HG02970 (cell line): ENCODE data around the gene NPHP4.
"Not testable (repeated sequence)": the region's sequence is repeated elsewhere in the genome, so short reads cannot be mapped to it uniquely, and the experiment has no call there.

Source experiments
- ATAC-seq: cut with Tn5 transposase; IDR thresholded peaks from one replicate; pipeline ENCODE4 v1.9.1; 2021; ENCODE audit warnings: mild to moderate bottlenecking, moderate library complexity, moderate number of reproducible peaks; ENCODE audit not compliant: unreplicated experiment, low FRiP score

Gene NPHP4

DNA sequence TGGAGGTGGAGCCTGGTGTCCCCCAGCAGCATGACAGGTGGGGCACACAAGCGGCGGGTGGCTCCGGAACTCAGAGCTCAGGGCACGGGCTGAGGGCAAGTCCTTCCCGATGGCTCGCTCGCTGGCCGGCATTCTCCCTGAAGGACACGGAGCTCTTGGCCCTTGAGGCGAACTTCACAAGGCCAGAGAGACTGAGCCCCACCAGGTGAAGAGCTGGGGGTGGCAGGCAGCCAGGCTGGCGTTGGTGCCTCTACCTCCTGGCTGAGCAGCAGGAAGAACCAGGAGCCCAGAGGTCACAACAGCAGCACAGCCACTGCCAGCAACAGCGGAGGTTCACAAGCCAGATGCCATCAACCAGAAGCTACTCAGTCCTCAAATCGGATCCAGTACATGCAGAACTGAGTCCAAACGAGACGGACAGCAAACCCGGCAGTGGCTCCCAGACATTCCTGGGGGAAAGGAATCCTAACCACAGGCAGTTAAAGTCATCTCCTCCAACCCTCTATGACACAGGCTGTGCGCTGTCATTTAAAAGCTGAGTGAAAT, 54.1 kb downstream of the NPHP4 start:
- ATAC-seq: no peak

DNA sequence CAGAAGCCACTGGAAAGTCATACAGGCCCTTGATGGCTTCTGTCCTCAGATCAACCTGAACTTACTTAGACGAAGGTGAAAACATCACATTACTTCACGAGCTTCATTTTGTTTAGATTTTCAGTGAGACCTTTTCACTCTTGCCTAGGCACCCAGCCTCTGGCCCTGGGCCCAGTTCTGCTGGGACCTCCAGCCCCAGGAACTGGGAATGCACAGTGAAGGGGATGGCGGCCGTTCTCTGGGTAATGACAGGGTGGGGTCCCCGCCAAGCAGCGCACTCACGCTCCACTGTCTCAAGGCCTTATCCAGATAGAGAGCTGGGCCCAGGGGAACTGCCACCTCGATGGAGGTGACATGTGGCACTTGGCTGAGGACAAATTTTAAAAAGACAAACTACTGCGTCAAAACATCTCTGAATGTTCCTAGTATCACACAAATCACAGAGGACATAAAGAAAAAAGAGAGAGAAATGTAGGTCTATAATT, 54.8 kb downstream of the NPHP4 start:
- no peak for ATAC-seq

- ATAC-seq: no peak
These were observed 55.4 kb downstream of the NPHP4 start for GRCh38 chr1:5936621-5937372.

GRCh38 chr1:5936126-5936525, 56.1 kb downstream of the NPHP4 start:
- ATAC-seq: no peak

DNA sequence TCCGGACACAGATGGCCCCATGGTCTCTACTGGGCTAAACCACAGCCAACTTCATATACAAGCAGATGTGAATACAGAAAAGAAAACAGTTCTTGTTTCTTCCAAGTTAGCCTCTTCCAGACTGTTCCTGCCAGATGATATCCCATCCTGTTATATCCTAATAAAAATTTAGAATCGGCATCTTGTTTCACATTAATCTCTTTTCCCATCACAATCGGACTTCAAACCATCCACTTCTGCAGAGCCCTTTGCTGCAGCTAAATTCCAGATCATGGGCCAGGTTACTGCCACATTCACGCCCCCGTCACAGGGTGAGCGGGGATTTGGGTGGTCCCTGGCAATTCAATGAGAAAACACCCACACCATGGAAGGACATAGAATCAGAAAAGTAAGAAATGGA, 57.2 kb downstream of the NPHP4 start:
- no peak for ATAC-seq

GRCh38 chr1:5934058-5934884, 58.0 kb downstream of the NPHP4 start:
- no peak for ATAC-seq

DNA sequence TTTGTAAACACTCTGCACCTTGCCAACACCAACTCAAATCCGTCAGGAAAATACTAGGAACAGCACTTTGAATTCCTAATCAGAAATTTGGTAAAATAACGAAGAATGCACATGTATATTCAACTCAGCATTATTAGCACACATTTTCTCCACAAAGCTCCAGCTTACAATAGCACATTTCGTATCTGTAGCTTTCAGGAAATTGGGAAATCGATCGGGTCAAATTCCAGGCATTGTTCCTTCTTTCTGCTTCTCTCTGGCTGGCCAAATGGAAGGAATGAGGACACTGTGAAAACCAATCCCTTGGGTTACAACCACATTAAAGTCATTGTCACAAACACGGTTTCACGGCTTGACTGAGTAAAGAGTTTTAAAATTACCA, 58.6 kb downstream of the NPHP4 start:
- no peak for ATAC-seq

- no peak for ATAC-seq
These were observed 59.2 kb downstream of the NPHP4 start for GRCh38 chr1:5933050-5933449.

- ATAC-seq: no peak
These were observed 63.4 kb downstream of the NPHP4 start for GRCh38 chr1:5928714-5929400.

- ATAC-seq: no peak
These were observed 64.5 kb downstream of the NPHP4 start for GRCh38 chr1:5927506-5928370.

DNA sequence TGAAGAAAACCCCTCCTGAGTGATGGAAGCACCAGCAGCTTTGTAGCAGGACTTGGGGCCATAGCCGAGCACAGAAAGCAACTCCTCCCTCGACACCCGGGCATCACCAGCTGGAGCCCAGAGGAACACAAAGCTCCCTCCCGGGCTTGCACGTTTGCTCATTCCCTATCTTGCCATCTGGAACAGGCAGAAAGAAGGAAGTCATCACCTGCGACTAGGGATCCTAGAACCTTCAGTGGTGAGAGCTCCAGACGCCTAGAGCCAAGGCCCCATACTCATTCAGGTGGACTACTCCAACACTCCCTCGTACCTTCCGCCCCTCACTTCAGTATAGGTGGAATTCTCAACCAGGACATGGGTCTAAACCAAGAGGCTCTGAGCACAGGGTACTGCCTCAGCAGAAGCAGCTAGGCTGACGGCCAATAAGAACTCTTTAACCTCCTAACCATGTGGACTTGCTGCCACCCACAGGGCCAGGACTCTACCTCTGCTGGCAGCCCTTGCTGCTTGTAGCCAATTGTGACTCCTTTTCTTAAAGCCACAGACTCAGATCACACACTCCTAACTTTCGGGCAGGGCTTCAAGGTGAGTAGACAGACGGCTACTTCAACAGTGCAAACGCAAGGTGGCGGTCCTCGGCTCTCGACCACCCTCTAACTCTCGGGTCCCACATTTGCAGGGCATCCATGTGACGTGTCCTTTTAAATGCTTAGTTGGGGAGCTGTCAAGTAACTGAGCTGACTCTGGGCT, 65.4 kb downstream of the NPHP4 start:
- no peak for ATAC-seq

- ATAC-seq: not testable (repeated sequence)
These were observed 69.4 kb downstream of the NPHP4 start for GRCh38 chr1:5922700-5923330.

DNA sequence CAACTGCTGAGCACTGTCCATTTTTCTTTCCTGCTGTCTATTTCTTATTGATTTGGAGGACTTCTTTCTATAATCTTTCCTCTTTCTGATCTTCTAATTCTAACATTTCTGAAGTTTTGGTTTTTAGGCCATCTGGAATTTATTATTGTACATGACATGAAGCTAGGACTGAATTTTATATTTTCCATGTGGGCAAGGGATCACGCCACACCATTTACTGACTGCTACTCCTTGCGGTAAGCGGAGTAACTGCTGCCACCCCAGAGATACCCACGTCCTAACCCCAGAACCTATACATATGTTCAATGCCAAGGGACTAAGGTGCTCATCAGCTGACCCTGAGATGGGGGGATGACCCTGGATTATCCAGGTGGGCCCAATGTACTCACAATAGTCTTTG, 70.6 kb downstream of the NPHP4 start:
- ATAC-seq: no peak

- no peak for ATAC-seq
These were observed 71.1 kb downstream of the NPHP4 start for GRCh38 chr1:5921129-5921528.

DNA sequence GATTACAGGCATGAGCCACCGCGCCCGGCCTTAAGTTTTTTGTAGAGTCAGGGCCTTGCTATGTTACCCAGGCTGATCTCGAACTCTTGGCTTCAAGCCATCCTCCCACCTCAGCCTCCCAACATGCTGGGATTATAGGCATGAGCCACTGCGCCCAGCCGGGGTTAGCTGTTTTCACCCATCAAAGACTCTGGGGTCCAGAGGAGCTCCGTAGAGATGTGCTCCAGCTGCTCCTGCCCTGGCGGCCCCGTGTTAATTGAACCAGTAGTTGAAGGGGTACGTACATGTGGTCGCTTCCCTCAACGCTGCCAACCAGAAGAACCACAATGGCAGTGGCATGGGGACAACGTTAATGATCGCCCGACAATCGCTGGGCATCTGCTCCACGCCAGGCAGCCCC, 72.0 kb downstream of the NPHP4 start:
- ATAC-seq: no peak

DNA sequence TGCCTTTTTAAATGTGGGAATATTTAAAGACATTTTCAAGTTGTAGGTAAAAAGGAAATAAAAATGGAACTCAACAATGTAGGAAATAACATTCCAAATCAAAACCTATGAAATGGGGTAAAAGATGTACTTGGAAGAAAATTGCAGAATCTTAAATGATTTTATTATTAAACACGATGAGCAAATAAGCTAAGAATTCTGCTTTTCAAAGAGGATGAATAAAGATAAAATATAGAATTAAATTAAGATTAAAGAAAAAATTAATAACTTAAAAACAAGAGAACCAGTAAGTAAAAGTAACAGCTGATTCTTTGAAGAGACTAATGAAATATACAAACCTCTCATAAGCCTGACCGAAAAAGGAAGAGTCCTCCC, 74.0 kb downstream of the NPHP4 start:
- no peak for ATAC-seq

- ATAC-seq: no peak
These were observed 74.5 kb downstream of the NPHP4 start for GRCh38 chr1:5917591-5918274.

DNA sequence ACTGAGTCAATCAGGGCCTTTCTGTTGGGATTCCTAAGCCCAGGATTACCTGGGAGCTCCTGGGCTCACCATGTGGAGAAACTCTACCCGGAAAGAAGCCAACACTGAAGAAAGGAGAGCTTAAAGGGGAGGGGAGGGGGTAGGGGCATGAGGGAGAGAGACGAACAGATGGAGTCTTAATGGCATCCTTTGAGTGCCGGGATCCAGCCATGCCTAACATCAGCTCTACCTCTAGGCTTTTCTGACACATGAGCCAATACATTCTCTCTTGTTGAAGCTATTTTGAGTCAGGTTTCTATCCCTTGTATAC, 75.0 kb downstream of the NPHP4 start:
- no peak for ATAC-seq
